Fibroblast of skin of back (primary cell): ENCODE results near the gene LSP1. TPM values are rescaled to one million over a fixed set of nuclear protein-coding genes. Genes with fewer than 3 reads are reported as not detected.
A peak's percentile ranks its signal among the peaks of the same experiment; 100 is the strongest.
"Not testable (repeated sequence)": the region's sequence is repeated elsewhere in the genome, so short reads cannot be mapped to it uniquely, and the experiment has no call there.

ENCODE experiments used
- DNase-seq: peaks from one replicate; pipeline ENCODE4 v3.0.0-alpha.2; 2013
- polyA plus RNA-seq, 2 experiments: library from polyadenylated mRNA; unstranded; fragments of 120-200 nt; gene quantifications; one replicate each; pipeline ENCODE4 v1.2.1, GENCODE V29; 2013; ENCODE audit not compliant: insufficient read length in 2 of 2

The LSP1 gene
- 8.1 TPM for polyA plus RNA-seq (2013, experiment 1 of 2; ENCODE audit: insufficient read length)
- 6.5 TPM for polyA plus RNA-seq (2013, experiment 2 of 2; ENCODE audit: insufficient read length)

GRCh38 chr11:1852877-1853276 is at the start of gene LSP1:
Gene LSP1, plus strand, starts transcription at chr11:1853084. Its CDS starts 61 bp downstream, at chr11:1853145.
- no peak for DNase-seq

GRCh38 chr11:1803246-1803645 is 49.6 kb upstream of the LSP1 start:
- no peak for DNase-seq

DNA sequence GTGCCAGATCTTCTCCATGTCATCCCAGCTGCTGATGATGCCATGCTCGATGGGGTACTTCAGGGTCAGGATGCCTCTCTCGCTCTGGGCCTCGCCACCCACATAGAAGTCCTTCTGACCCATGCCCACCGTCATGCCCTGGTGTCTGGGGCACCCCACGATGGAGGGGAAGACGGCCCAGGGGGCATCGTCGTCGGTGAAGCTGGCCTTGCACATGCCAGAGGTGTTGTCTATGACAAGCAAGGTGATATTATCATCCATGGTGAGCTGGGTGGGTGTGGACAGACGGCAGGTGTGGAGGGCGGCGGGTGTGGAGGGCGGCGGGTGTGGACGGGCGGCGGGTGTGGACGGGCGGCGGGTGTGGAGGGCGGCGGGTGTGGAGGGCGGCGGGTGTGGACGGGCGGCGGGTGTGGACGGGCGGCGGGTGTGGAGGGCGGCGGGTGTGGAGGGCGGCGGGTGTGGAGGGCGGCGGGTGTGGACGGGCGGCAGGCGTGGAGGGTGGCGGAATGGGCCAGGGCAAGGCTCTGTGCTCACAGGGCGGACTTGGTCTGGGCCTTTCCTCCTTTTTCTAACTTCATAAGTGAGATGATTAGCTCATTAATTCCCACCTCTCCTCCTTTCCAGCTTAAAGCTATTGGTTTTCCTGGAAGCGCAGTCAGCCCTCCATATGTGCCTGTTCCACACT is 48.9 kb upstream of the LSP1 start:
- not testable (repeated sequence) for DNase-seq

DNA sequence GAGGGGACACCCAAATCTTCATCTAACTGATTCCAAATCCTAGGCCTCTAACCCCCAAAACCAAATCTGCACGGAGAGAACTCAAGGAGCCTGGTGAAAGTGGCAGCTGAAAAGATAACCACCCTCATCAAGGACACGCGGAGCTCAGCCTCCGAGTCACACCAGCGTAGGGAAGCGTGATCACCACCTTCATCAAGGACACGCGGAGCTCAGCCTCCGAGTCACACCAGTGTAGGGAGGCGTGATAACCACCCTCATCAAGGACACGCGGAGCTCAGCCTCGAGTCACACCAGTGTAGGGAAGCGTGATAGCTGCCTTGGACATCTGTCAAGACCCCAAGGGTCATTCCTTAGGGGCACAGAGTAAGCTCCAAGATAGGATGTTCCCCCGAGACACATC is 47.4 kb upstream of the LSP1 start:
- DNase-seq: no peak

- DNase-seq: no peak
Measured at GRCh38 chr11:1807264-1807995, 45.5 kb upstream of the LSP1 start.

GRCh38 chr11:1810761-1811160 is 42.1 kb upstream of the LSP1 start:
- no peak for DNase-seq

- no peak for DNase-seq
Measured at GRCh38 chr11:1812274-1812673, 40.6 kb upstream of the LSP1 start.

- no peak for DNase-seq
Measured at GRCh38 chr11:1812801-1813200, 40.1 kb upstream of the LSP1 start.

DNA sequence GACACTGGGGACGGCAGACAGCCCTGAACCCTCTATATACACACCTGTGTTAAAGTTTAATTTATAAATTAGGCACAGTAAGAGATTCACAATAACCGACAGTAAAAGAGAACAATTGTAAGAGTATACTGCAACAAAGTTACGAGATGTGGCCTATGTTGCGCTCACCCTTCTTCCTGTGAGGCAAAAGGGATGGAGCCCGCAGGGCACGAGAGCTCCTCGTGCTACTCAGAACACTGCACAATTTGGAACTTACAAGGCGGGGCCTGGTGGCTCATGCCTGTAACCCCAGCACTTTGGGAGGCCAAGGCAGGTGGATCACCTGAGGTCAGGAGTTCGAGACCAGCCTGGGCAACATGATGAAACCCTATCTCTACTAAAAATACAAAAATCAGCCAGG is 39.5 kb upstream of the LSP1 start:
- DNase-seq: not testable (repeated sequence)

DNA sequence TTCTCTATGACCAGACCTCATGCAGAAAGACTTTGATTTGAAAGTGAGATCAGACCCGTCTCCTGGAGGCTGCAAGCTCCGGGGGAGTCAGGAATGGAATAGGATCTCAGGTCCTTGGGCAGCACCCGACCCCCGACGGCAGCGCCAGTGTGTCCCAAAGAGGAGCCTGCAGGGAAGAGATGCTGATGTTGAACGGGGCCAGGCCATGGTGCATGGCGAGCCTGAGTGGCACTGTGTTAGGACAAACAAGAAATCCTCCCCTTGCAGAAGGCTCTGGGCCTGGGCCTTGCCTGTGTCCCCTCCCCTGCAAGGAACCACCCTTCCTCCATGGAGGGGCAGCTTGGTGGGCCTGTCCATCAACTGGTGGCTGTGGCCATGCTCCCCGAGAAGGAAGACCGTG is 38.2 kb upstream of the LSP1 start:
- no peak for DNase-seq

GRCh38 chr11:1815311-1815710 is 37.6 kb upstream of the LSP1 start:
- DNase-seq: no peak

DNA sequence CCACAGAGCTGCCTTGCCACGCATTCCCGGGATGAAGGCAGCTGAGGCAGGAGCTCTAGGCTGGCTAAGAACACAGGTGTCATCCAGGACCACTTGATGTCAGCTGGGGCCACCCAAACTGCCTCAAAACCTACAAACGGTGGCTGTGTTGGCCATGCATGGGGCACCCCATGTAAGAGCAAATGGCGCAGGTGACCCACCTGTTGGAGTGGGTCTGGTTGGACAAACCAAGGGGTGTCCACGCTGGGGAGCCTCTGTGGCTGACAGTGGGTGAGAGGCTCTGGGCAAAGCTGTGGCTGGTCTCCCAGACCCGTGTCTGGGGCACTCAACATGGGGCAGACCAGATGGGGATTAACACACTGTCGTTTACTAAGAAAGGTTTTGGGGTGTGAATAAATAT is 37.1 kb upstream of the LSP1 start:
- no peak for DNase-seq

- no peak for DNase-seq
Measured at GRCh38 chr11:1817000-1817399, 35.9 kb upstream of the LSP1 start.

DNA sequence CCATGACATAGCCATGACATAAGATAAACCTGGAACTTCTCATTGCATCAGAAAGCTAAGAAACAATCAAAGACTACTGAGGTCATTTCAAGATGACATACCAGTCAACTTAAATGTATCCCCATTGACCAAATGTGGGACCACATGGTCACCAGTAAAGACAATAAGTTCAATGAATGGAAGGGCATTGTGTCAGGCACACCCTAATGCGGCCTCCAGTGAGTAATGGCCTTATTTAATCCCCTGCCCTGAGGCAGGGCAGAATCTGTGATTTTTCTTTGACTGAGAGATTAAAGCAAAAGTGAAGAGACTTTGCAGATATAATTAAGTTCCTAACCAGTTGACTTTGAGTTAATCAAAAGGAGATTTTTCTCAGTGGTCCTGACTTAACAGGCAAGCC is 35.4 kb upstream of the LSP1 start:
- DNase-seq: no peak

DNA sequence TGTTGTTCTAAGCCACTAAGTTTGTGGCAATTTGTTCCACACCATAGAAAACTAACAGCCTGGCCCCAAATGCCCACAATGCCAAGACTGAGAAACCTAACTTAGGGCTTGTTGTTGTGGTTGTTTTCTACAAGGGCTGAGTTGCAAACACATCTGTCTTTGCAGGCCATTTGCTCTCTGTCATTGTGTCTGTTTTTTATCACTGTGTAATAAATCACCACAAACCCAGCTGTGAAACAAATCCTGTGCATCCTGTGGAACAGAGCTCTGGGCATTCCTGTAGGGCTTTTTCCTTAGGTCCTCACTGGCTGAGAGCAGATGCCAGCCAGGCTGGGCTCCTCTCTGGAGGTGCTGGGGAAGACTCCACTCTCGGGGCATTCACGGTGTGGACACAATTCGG is 33.8 kb upstream of the LSP1 start:
- DNase-seq: no peak

GRCh38 chr11:1820463-1821325 is 32.2 kb upstream of the LSP1 start:
- DNase-seq: peak; percentile 82

GRCh38 chr11:1821562-1821961 is 31.3 kb upstream of the LSP1 start:
- no peak for DNase-seq

- DNase-seq: no peak
Measured at GRCh38 chr11:1822648-1823375, 30.1 kb upstream of the LSP1 start.

DNA sequence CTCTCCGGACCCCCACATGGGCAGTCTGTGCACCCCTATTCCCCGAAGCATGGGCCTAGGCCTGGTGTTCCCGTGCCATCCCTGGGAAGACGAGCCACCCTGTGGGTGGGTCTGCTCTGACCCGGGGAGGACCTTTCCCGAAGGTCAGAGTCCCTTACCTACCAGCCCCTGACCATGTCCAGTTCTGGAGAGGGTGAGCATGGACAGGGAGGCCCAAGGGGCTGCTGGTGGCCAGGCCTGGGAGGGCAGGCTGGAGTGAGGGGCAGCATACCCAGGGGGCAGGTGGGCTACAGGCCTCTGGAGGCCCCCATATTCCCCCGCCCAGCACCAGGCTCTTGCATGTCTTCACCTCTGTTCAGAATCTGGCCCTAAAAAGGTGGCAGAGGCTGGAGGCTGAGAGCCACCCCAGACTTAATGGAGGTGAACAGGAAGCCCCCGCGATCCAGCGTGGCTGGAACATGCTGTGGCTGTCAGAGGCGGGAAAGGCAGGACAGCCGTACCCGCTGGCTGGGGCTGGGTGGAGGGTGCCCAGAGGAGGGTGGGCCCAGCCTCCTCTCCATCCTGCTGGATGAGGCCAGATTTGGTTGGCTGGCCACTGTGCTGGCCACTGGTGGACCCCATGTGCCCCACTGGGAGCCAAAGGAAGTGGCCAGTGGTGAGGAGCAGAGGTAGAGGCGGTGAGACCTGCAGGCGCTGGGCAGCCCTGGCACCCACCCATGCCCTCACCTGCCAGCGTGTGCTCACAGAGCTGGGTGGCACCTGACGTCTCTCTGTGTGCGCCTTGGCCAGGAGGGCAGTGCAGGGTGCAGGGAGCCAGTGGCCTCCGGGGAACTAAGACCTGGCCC is 29.3 kb upstream of the LSP1 start:
- DNase-seq: no peak

- no peak for DNase-seq
Measured at GRCh38 chr11:1824221-1825038, 28.5 kb upstream of the LSP1 start.
